GM18502 (cell line): ENCODE results near the gene MAPK10.
"Not testable (repeated sequence)": the region's sequence is repeated elsewhere in the genome, so short reads cannot be mapped to it uniquely, and the experiment has no call there.

Source experiments
- ATAC-seq: cut with Tn5 transposase; IDR thresholded peaks from one replicate; pipeline ENCODE4 v1.9.1; 2021; ENCODE audit warnings: mild to moderate bottlenecking; ENCODE audit not compliant: unreplicated experiment, poor library complexity

Gene MAPK10

GRCh38 chr4:86118711-86119110, 241.1 kb downstream of the MAPK10 start:
- ATAC-seq, result no peak

GRCh38 chr4:86117705-86118302, 242.0 kb downstream of the MAPK10 start:
- no peak for ATAC-seq

GRCh38 chr4:86114563-86114962, 245.3 kb downstream of the MAPK10 start:
- ATAC-seq, result no peak

- no peak for ATAC-seq
Measured at GRCh38 chr4:86108834-86109233, 251.0 kb downstream of the MAPK10 start.

- no peak for ATAC-seq
Measured at GRCh38 chr4:86108137-86108536, 251.7 kb downstream of the MAPK10 start.

- no peak for ATAC-seq
Measured at GRCh38 chr4:86107112-86107511, 252.7 kb downstream of the MAPK10 start.

- ATAC-seq, result no peak
Measured at GRCh38 chr4:86106475-86106874, 253.4 kb downstream of the MAPK10 start.

GRCh38 chr4:86101841-86102240, 258.0 kb downstream of the MAPK10 start:
- ATAC-seq, result no peak

GRCh38 chr4:86101410-86101809, 258.4 kb downstream of the MAPK10 start:
- no peak for ATAC-seq

GRCh38 chr4:86100539-86101215, 259.2 kb downstream of the MAPK10 start:
- ATAC-seq, result no peak

GRCh38 chr4:86099348-86099747, 260.5 kb downstream of the MAPK10 start:
- ATAC-seq, result no peak

GRCh38 chr4:86098691-86099090, 261.2 kb downstream of the MAPK10 start:
- ATAC-seq, result no peak

GRCh38 chr4:86096373-86096772, 263.5 kb downstream of the MAPK10 start:
- ATAC-seq, result no peak

GRCh38 chr4:86092684-86093083, 267.2 kb downstream of the MAPK10 start:
- ATAC-seq, result no peak

GRCh38 chr4:86091201-86091600, 268.7 kb downstream of the MAPK10 start:
- ATAC-seq, result no peak

GRCh38 chr4:86089781-86090323, 270.0 kb downstream of the MAPK10 start:
- ATAC-seq, result no peak

- ATAC-seq, result no peak
Measured at GRCh38 chr4:86089053-86089452, 270.8 kb downstream of the MAPK10 start.

- not testable (repeated sequence) for ATAC-seq
Measured at GRCh38 chr4:86075796-86076195, 284.1 kb downstream of the MAPK10 start.

GRCh38 chr4:86060341-86060740, 299.5 kb downstream of the MAPK10 start:
- no peak for ATAC-seq

GRCh38 chr4:86058621-86059020, 301.2 kb downstream of the MAPK10 start:
- no peak for ATAC-seq

GRCh38 chr4:86055898-86056297, 304.0 kb downstream of the MAPK10 start:
- no peak for ATAC-seq
